Stimulated activated CD8-positive, alpha-beta memory T cell treated with anti-CD3 and anti-CD28 coated beads, Interleukin-12 subunit alpha, Interleukin-12 subunit beta, amount 100 ng/mL, for 24 hours (primary cell): ENCODE results near the gene TMEM187.

ENCODE experiments used
- DNase-seq: peaks from one replicate; pipeline ENCODE4 v3.0.0-alpha.2; 2020; ENCODE audit errors: extremely low read depth

Gene TMEM187

GRCh38 chrX:154000051-154000450 is 27.5 kb downstream of the TMEM187 start:
- no peak for DNase-seq

- DNase-seq: no peak
Observed at GRCh38 chrX:154002215-154002719, 29.7 kb downstream of the TMEM187 start.

- DNase-seq: no peak
Observed at GRCh38 chrX:154004315-154004714, 31.8 kb downstream of the TMEM187 start.

GRCh38 chrX:154006947-154007346 is 34.4 kb downstream of the TMEM187 start:
- DNase-seq: no peak

GRCh38 chrX:154008521-154008920 is 36.0 kb downstream of the TMEM187 start:
- DNase-seq: no peak

GRCh38 chrX:154010330-154011087 is 38.0 kb downstream of the TMEM187 start:
- no peak for DNase-seq

GRCh38 chrX:154011376-154012335 is 39.1 kb downstream of the TMEM187 start:
- DNase-seq: no peak

- DNase-seq: no peak
Observed at GRCh38 chrX:154012336-154012991, 39.9 kb downstream of the TMEM187 start.

GRCh38 chrX:154013001-154013421 is 40.5 kb downstream of the TMEM187 start:
- no peak for DNase-seq

GRCh38 chrX:154013614-154014360 is 41.2 kb downstream of the TMEM187 start:
- no peak for DNase-seq

- DNase-seq: no peak
Observed at GRCh38 chrX:154014429-154015380, 42.2 kb downstream of the TMEM187 start.

- no peak for DNase-seq
Observed at GRCh38 chrX:154015581-154016264, 43.2 kb downstream of the TMEM187 start.

GRCh38 chrX:154016366-154017076 is 44.0 kb downstream of the TMEM187 start:
- no peak for DNase-seq

GRCh38 chrX:154017766-154018517 is 45.4 kb downstream of the TMEM187 start:
- DNase-seq: no peak

GRCh38 chrX:154018518-154019060 is 46.0 kb downstream of the TMEM187 start:
- no peak for DNase-seq

- DNase-seq: no peak
Observed at GRCh38 chrX:154019061-154019621, 46.6 kb downstream of the TMEM187 start.
